ENCODE measurements around the gene CKAP2L.

CKAP2L gene

DNA sequence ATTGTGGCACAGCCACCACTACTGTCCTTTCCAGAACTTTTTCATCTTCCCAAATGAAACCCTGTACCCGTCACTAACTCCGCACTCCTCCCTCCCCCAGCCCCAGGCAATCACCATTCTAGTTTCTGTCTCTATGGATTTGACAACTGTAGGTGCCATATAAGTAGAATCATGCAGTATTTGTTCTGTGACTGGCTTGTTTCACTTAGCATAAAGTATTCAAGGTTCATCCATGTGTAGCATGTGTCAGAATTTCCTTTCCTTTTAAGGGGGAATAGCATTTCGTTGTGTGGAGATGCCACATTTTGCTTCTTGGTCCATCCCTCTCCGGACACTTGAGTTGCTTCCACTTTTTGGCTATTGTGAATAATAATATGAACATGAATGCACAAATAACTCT lies 842 bp upstream of the CKAP2L start:
- peak overlapping the region; percentile 55 for H3K27ac ChIP-seq (ENCODE audit: insufficient read depth, low read length, poor library complexity, severe bottlenecking)
- H3K36me3 ChIP-seq (ENCODE audit: control insufficient read depth, insufficient read depth, low read length): no peaks in the 10 kb centered on the region
- H3K9me3 ChIP-seq (ENCODE audit: control insufficient read depth, low read length): no peaks in the 10 kb centered on the region
- no peaks in the 10 kb centered on the region for H3K27me3 ChIP-seq (replicated peaks; ENCODE audit: control insufficient read depth, insufficient read depth, low read length, poor library complexity, severe bottlenecking)
- no peak for DNase-seq
- peaks cover 8% of the 10 kb centered on the region for H3K4me1 ChIP-seq (ENCODE audit: control insufficient read depth, insufficient read depth, low read length, poor library complexity, severe bottlenecking)
- peak overlapping the region; percentile 84 for H3K4me3 ChIP-seq (ENCODE audit: insufficient read depth, low read depth, low read length, poor library complexity, severe bottlenecking)

DNA sequence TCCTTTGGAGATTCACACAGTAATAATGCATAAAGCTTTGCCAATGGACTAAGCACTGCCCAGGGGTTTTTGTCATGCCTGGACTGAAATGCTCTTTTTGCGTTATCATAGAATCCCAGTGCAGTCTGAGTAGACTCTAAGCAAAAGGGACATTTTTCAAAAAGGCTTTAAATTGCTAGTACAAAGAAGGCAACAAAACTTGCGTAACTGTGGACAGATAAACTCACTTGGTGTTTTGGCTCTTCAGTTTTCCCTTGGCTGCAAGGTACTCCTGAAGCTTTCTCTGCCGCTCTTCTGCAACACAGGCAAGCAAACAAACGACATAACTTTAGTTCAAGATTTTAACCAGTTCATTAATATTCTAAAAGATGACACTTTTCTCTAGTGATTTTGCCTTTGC lies 2.1 kb downstream of the CKAP2L start:
- Histone ChIP-seq H3K27me3 (replicated peaks; ENCODE audit: control insufficient read depth, insufficient read depth, low read length, poor library complexity, severe bottlenecking) (no peaks in the 10 kb centered on the region), H3K27ac (ENCODE audit: insufficient read depth, low read length, poor library complexity, severe bottlenecking) (no peak overlapping the region), H3K4me3 (ENCODE audit: insufficient read depth, low read depth, low read length, poor library complexity, severe bottlenecking) (no peak overlapping the region)

DNA sequence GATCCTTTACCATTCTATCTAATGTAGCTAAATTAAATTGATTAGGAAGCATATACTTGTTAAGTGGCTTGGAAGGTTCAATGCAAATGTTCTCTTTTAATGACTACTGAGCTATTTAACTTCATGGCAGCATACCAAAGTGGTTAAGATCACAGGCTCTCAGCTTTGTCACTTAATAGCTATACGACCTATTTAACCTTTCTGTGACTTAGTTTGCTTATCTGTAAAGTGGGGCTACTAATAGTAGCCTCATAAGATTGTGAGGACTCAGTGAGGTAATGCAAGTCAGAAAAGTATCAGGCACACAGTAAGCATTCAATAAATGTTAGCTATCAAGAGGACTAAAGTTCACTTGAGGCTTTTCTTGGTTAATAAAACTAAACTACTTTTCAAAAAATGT lies 4.3 kb downstream of the CKAP2L start:
- no peaks in the 10 kb centered on the region for H3K36me3 ChIP-seq (ENCODE audit: control insufficient read depth, insufficient read depth, low read length)
- H3K9me3 ChIP-seq (ENCODE audit: control insufficient read depth, low read length): no peaks in the 10 kb centered on the region
- no peak overlapping the region for H3K4me3 ChIP-seq (ENCODE audit: insufficient read depth, low read depth, low read length, poor library complexity, severe bottlenecking)
- H3K4me1 ChIP-seq (ENCODE audit: control insufficient read depth, insufficient read depth, low read length, poor library complexity, severe bottlenecking): peaks cover 8% of the 10 kb centered on the region
- H3K27ac ChIP-seq (ENCODE audit: insufficient read depth, low read length, poor library complexity, severe bottlenecking): no peak overlapping the region
- DNase-seq: no peak
- no peaks in the 10 kb centered on the region for H3K27me3 ChIP-seq (replicated peaks; ENCODE audit: control insufficient read depth, insufficient read depth, low read length, poor library complexity, severe bottlenecking)

More for the DNA sequence above, 2.1 kb downstream of the CKAP2L start:
- Histone ChIP-seq H3K9me3 (ENCODE audit: control insufficient read depth, low read length) (no peaks in the 10 kb centered on the region), H3K36me3 (ENCODE audit: control insufficient read depth, insufficient read depth, low read length) (no peaks in the 10 kb centered on the region), H3K4me1 (ENCODE audit: control insufficient read depth, insufficient read depth, low read length, poor library complexity, severe bottlenecking) (peaks cover 8% of the 10 kb centered on the region)
- no peak for DNase-seq

DNA sequence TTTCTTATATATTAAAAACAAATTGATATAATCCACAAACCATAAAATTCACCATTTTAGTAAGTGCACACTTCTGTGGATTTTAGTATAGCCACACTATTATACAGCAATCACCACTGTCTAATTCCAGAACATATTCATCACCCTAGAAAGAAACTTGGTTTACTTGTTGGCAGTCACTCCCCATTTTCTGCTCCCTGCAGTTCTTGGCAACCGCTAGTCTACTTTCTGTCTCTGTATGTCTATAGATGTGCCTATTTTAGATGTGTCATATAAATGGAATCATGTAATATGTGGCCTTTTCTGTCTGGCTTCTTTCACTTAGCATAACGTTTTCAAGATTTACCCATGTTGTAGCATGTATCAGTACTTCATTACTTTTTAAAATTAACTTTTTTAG lies 5.7 kb downstream of the CKAP2L start:
- Histone ChIP-seq H3K27ac (ENCODE audit: insufficient read depth, low read length, poor library complexity, severe bottlenecking) (no peak overlapping the region), H3K4me1 (ENCODE audit: control insufficient read depth, insufficient read depth, low read length, poor library complexity, severe bottlenecking) (peaks cover 2% of the 10 kb centered on the region), H3K4me3 (ENCODE audit: insufficient read depth, low read depth, low read length, poor library complexity, severe bottlenecking) (no peak overlapping the region), H3K27me3 (replicated peaks; ENCODE audit: control insufficient read depth, insufficient read depth, low read length, poor library complexity, severe bottlenecking) (no peaks in the 10 kb centered on the region), H3K36me3 (ENCODE audit: control insufficient read depth, insufficient read depth, low read length) (no peaks in the 10 kb centered on the region), H3K9me3 (ENCODE audit: control insufficient read depth, low read length) (no peaks in the 10 kb centered on the region)
- no peak for DNase-seq

DNA sequence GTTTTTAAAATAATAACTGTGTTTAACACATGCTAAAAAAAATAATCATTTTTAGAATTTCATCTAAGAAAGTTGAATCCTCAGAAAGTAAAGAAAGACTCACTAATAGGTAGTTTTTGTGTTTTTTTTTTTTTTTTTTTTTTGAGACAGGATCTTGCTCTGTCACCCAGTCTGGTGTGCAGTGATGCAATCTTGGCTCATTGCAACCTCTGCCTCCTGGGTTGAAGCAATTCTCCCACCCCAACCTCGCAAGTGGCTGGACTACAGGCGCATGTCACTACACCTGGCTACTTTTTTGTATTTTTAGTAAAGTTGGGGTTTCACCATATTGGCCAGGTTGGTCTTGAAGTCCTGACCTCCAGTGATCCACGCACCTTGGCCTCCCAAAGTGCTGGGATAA lies 7.1 kb downstream of the CKAP2L start:
- no peaks in the 10 kb centered on the region for H3K27me3 ChIP-seq (replicated peaks; ENCODE audit: control insufficient read depth, insufficient read depth, low read length, poor library complexity, severe bottlenecking)
- H3K9me3 ChIP-seq (ENCODE audit: control insufficient read depth, low read length): no peaks in the 10 kb centered on the region
- H3K36me3 ChIP-seq (ENCODE audit: control insufficient read depth, insufficient read depth, low read length): no peaks in the 10 kb centered on the region
- DNase-seq: no peak
- H3K4me3 ChIP-seq (ENCODE audit: insufficient read depth, low read depth, low read length, poor library complexity, severe bottlenecking): no peak overlapping the region
- no peak overlapping the region for H3K27ac ChIP-seq (ENCODE audit: insufficient read depth, low read length, poor library complexity, severe bottlenecking)
- no peaks in the 10 kb centered on the region for H3K4me1 ChIP-seq (ENCODE audit: control insufficient read depth, insufficient read depth, low read length, poor library complexity, severe bottlenecking)

DNA sequence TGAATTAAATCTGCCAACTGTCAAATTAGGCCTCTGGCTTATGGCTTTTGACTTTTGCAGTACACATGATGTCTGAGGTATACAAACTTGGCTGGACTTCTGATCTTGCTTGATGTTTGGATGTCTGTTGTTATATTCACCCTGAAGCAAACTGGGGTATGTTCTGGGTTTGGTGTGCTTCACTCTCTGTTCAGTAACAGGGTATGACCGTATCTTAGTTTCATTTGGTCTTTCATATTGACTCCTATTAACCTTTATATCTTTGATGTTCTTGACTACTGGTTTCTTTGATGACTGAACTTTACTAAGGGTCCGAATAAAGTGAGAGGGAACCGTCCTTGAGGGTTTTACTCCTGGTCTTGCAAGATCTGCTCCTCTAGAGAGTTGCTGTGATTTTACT lies 8.2 kb downstream of the CKAP2L start:
- Histone ChIP-seq H3K27ac (ENCODE audit: insufficient read depth, low read length, poor library complexity, severe bottlenecking) (no peak overlapping the region), H3K27me3 (replicated peaks; ENCODE audit: control insufficient read depth, insufficient read depth, low read length, poor library complexity, severe bottlenecking) (no peaks in the 10 kb centered on the region), H3K9me3 (ENCODE audit: control insufficient read depth, low read length) (no peaks in the 10 kb centered on the region), H3K36me3 (ENCODE audit: control insufficient read depth, insufficient read depth, low read length) (no peaks in the 10 kb centered on the region), H3K4me1 (ENCODE audit: control insufficient read depth, insufficient read depth, low read length, poor library complexity, severe bottlenecking) (no peaks in the 10 kb centered on the region), H3K4me3 (ENCODE audit: insufficient read depth, low read depth, low read length, poor library complexity, severe bottlenecking) (no peak overlapping the region)
- DNase-seq: no peak

DNA sequence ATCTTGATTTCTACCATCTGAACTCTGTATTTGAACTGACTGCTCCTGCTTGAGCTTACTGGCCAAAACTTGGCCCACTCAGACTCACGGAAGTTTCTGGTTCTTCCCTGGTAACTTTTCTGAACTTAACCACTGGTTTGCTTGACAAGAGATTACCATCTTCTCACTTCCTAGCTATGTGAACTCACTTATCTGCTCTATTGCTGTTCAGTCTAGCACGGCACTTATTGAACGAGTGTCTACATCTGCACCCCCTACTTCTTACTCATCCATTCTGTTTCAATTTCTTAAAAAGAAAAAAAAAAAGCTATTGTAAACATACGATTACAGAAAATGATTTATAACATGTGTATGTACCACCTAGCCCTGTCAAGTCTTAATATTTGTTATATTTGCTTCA lies 9.0 kb downstream of the CKAP2L start:
- no peaks in the 10 kb centered on the region for H3K4me1 ChIP-seq (ENCODE audit: control insufficient read depth, insufficient read depth, low read length, poor library complexity, severe bottlenecking)
- no peak overlapping the region for H3K27ac ChIP-seq (ENCODE audit: insufficient read depth, low read length, poor library complexity, severe bottlenecking)
- no peak overlapping the region for H3K4me3 ChIP-seq (ENCODE audit: insufficient read depth, low read depth, low read length, poor library complexity, severe bottlenecking)
- no peaks in the 10 kb centered on the region for H3K9me3 ChIP-seq (ENCODE audit: control insufficient read depth, low read length)
- H3K27me3 ChIP-seq (replicated peaks; ENCODE audit: control insufficient read depth, insufficient read depth, low read length, poor library complexity, severe bottlenecking): no peaks in the 10 kb centered on the region
- no peak for DNase-seq
- no peaks in the 10 kb centered on the region for H3K36me3 ChIP-seq (ENCODE audit: control insufficient read depth, insufficient read depth, low read length)

DNA sequence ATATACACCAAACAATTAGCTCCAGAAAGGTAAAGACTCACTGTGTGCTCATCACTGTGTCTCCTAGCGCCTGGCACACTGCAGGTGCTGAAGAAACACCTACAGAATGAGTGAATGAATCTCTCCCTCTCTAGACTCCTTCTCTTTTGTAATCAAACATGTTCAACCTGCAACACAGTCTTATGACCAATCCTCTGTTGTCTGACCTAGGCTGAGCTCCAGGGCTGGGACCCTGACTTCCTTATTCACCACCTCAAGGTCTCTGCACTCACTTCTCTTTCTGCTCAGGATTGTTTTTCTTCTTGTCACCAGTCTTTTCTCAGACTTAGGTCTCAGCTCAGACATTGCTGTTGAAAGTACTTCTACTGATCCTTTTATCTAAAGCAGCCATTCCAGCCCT lies 9.8 kb downstream of the CKAP2L start:
- H3K4me1 ChIP-seq (ENCODE audit: control insufficient read depth, insufficient read depth, low read length, poor library complexity, severe bottlenecking): peaks cover 7% of the 10 kb centered on the region
- H3K9me3 ChIP-seq (ENCODE audit: control insufficient read depth, low read length): no peaks in the 10 kb centered on the region
- no peak overlapping the region for H3K27ac ChIP-seq (ENCODE audit: insufficient read depth, low read length, poor library complexity, severe bottlenecking)
- H3K27me3 ChIP-seq (replicated peaks; ENCODE audit: control insufficient read depth, insufficient read depth, low read length, poor library complexity, severe bottlenecking): no peaks in the 10 kb centered on the region
- H3K4me3 ChIP-seq (ENCODE audit: insufficient read depth, low read depth, low read length, poor library complexity, severe bottlenecking): no peak overlapping the region
- no peaks in the 10 kb centered on the region for H3K36me3 ChIP-seq (ENCODE audit: control insufficient read depth, insufficient read depth, low read length)
- DNase-seq: no peak

DNA sequence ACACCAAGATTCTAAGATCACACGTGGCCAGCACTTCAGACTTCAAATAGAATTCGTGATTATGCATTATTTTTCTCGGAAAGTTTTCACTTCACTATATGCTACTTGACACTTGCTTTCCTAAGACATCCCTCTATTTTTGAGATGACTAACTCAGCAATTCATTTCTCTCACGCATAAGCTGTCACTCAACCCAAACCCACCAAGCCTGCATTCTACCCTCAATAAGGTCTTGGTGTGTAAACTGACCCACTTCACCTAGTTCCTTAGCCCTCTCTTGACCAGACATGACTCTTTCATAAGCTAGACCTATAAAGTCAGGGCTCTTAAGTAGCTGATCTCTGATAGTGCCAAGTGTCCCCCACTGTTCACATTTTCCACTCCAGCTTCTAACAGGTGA lies 11.7 kb downstream of the CKAP2L start:
- Histone ChIP-seq H3K27ac (ENCODE audit: insufficient read depth, low read length, poor library complexity, severe bottlenecking) (no peak overlapping the region), H3K4me3 (ENCODE audit: insufficient read depth, low read depth, low read length, poor library complexity, severe bottlenecking) (no peak overlapping the region), H3K36me3 (ENCODE audit: control insufficient read depth, insufficient read depth, low read length) (no peaks in the 10 kb centered on the region), H3K9me3 (ENCODE audit: control insufficient read depth, low read length) (no peaks in the 10 kb centered on the region), H3K4me1 (ENCODE audit: control insufficient read depth, insufficient read depth, low read length, poor library complexity, severe bottlenecking) (peaks cover 8% of the 10 kb centered on the region), H3K27me3 (replicated peaks; ENCODE audit: control insufficient read depth, insufficient read depth, low read length, poor library complexity, severe bottlenecking) (no peaks in the 10 kb centered on the region)
- no peak for DNase-seq

DNA sequence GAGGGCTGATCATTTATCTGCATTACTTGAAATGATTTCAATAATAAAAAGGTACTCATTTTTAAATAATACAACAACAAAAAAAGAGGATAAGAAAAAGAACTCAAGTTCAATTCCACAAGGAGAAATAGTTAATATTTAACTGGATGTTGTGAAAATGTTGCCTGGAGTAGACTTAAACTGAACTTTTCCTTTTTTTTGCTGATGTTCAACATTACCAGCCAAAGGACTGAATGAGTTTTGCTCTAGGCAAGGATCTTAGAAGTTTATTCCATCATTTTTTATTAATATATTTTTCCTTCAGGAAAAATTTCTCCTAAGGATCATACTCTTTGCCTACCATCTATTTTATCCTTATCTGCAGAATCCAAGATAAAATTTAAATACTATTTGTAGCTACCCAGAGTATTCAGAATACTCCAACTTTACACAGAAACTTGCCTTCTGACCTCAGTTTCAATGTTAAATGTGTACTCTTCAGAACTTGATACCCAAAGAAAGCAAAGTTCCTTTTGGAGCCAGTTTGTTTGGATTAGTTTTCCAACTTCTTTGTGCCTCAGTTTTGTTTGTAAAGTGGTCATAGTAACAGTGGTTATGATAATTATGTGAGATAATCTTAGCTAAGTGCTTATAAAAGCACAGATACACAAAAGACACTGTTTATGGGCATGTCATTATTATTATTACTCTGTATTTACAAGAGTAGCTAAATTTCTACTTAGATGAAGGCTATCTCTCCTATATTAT lies 12.8 kb downstream of the CKAP2L start:
- Histone ChIP-seq H3K9me3 (ENCODE audit: control insufficient read depth, low read length) (no peaks in the 10 kb centered on the region), H3K27ac (ENCODE audit: insufficient read depth, low read length, poor library complexity, severe bottlenecking) (no peak overlapping the region), H3K4me3 (ENCODE audit: insufficient read depth, low read depth, low read length, poor library complexity, severe bottlenecking) (no peak overlapping the region), H3K36me3 (ENCODE audit: control insufficient read depth, insufficient read depth, low read length) (no peaks in the 10 kb centered on the region), H3K4me1 (ENCODE audit: control insufficient read depth, insufficient read depth, low read length, poor library complexity, severe bottlenecking) (peaks cover 8% of the 10 kb centered on the region), H3K27me3 (replicated peaks; ENCODE audit: control insufficient read depth, insufficient read depth, low read length, poor library complexity, severe bottlenecking) (no peaks in the 10 kb centered on the region)
- no peak for DNase-seq

Measured in effector memory CD4-positive, alpha-beta T cell (primary cell).